HepG2 (cell line): ENCODE results near the gene BAHCC1. TPM values are rescaled to one million over a fixed set of nuclear protein-coding genes. Genes with fewer than 3 reads are reported as not detected.

Experiments used
- ATAC-seq: fragments of 200-7000 bp; cut with Tn5 transposase; 3 replicates; pipeline ENCODE4 v1.9.1; 2020; ENCODE audit warnings: mild to moderate bottlenecking, moderate library complexity
- BruUV-seq: library from RNA; stranded (reverse); fragments of 400-500 nt; replicated peaks from 2 replicates; lab custom pipeline; 2021; lab: Mats Ljungman, UMichigan
- CTCF ChIA-PET: fragments of 300-600 bp; formaldehyde crosslinking; extraction: SDS; loops from one replicate; lab custom pipeline; 2021; ENCODE audit warnings: low total read pairs, inconsistent platforms, low intra/inter-chr PET ratio; lab: Yijun Ruan, JAX
- POLR2A ChIA-PET: fragments of 350-600 bp; sonication (Branson Sonifier 250); formaldehyde crosslinking; loops from one replicate; lab custom pipeline; 2020; ENCODE audit warnings: antibody characterized with exemption, inconsistent platforms; lab: Yijun Ruan, JAX
- DNase-seq: peaks from one replicate; pipeline ENCODE4 v3.0.0-alpha.2; 2015; ENCODE audit warnings: low spot score
- FAIRE-seq: peaks from 3 replicates; lab custom pipeline; 2011; peaks lifted over from hg19 to GRCh38; lab: Jason Lieb, UNC
- H2AFZ ChIP-seq: one replicate; pipeline ENCODE4 v1.6.1; 2011; ENCODE audit warnings: low read length, inconsistent platforms
- H3K27ac ChIP-seq: fragments of 300-600 bp; 3 replicates; pipeline ENCODE4 v1.8.0; 2011; ENCODE audit warnings: mixed run types, mild to moderate bottlenecking, mixed read lengths, low read length, inconsistent platforms; ENCODE audit not compliant: insufficient read depth; ENCODE audit errors: extremely low read length
- H3K27me3 ChIP-seq, 2 experiments: fragments of 200-600 bp in 1 of 2; 2 replicates in 1 of 2; 3 replicates in 1 of 2; pipeline versions ENCODE4 v1.6.0 to v1.8.0; 2011; ENCODE audit warnings: low read length in 2 of 2, mild to moderate bottlenecking in 2 of 2, moderate library complexity in 2 of 2, inconsistent platforms in 1 of 2; ENCODE audit not compliant: insufficient read depth in 2 of 2, control insufficient read depth in 1 of 2
- H3K36me3 ChIP-seq, 2 experiments: fragments of 200-600 bp in 1 of 2; replicated peaks in 1 of 2; 2 replicates in 1 of 2; 3 replicates in 1 of 2; pipeline versions ENCODE4 v1.5.1 to v1.8.0; 2011; ENCODE audit warnings: low read length in 2 of 2, inconsistent platforms in 1 of 2; ENCODE audit not compliant: insufficient read depth in 2 of 2, control insufficient read depth in 1 of 2
- H3K4me1 ChIP-seq: 2 replicates; pipeline ENCODE4 v1.5.1; 2012; ENCODE audit warnings: low read length, inconsistent platforms; ENCODE audit not compliant: insufficient read depth
- H3K4me2 ChIP-seq: 2 replicates; pipeline ENCODE4 v1.6.0; 2011; ENCODE audit warnings: low read depth, low read length, inconsistent platforms
- H3K4me3 ChIP-seq, 3 experiments: fragments of 200-600 bp in 1 of 3; sonication (generic), shearing (Covaris generic) in 1 of 3; replicated peaks in 1 of 3; 2 replicates each; pipeline ENCODE4 v1.5.1; 2011 to 2016; ENCODE audit warnings: low read length in 3 of 3, inconsistent platforms in 2 of 3, low read depth in 2 of 3, mild to moderate bottlenecking in 2 of 3, control low read depth in 1 of 3, mixed read lengths in 1 of 3; ENCODE audit not compliant: insufficient read depth in 1 of 3
- H3K79me2 ChIP-seq: one replicate; pipeline ENCODE4 v1.6.1; 2011; ENCODE audit warnings: low read length, inconsistent platforms; ENCODE audit not compliant: insufficient read depth
- H3K9ac ChIP-seq: 2 replicates; pipeline ENCODE4 v1.6.0; 2011; ENCODE audit warnings: mild to moderate bottlenecking, low read depth, low read length, inconsistent platforms; ENCODE audit not compliant: insufficient read depth
- H3K9me3 ChIP-seq: 2 replicates; pipeline ENCODE4 v1.5.1; 2012; ENCODE audit warnings: mild to moderate bottlenecking, low read length
- H4K20me1 ChIP-seq: 2 replicates; pipeline ENCODE4 v1.6.0; 2011; ENCODE audit warnings: inconsistent platforms, mild to moderate bottlenecking, low read length, moderate library complexity; ENCODE audit not compliant: insufficient read depth
- DMAP1 ChIP-seq: IDR thresholded peaks from 2 replicates; pipeline ENCODE4 v1.6.1; 2016
- FOXP1 ChIP-seq, 2 experiments: fragments of 450-650 bp in 1 of 2; IDR thresholded peaks; 2 replicates each; pipeline ENCODE4 v1.6.1; 2017 to 2018; ENCODE audit warnings: antibody characterized with exemption in 1 of 2
- KDM2A ChIP-seq: sonication (generic); formaldehyde crosslinking; IDR thresholded peaks from 2 replicates; pipeline ENCODE4 v1.4.0; 2020; ENCODE audit warnings: low read depth, missing genetic modification reagents, borderline replicate concordance
- MTA1 ChIP-seq: sonication (generic); formaldehyde crosslinking; IDR thresholded peaks from 2 replicates; pipeline ENCODE4 v1.4.0; 2020; ENCODE audit warnings: missing genetic modification reagents, mild to moderate bottlenecking, borderline replicate concordance
- PCBP1 ChIP-seq: fragments of 200-400 bp; formaldehyde crosslinking; IDR thresholded peaks from 2 replicates; pipeline ENCODE4 v1.6.1; 2017; ENCODE audit warnings: mild to moderate bottlenecking, low read depth, low read length, borderline replicate concordance
- POLR2AphosphoS5 ChIP-seq: IDR thresholded peaks from 2 replicates; pipeline ENCODE4 v1.6.1; 2012; ENCODE audit warnings: low read depth, low read length
- RBFOX2 ChIP-seq: fragments of 200-400 bp; formaldehyde crosslinking; IDR thresholded peaks from 2 replicates; pipeline ENCODE4 v1.6.1; 2017; ENCODE audit warnings: low read depth, mild to moderate bottlenecking, low read length
- RBM22 ChIP-seq: fragments of 200-400 bp; formaldehyde crosslinking; optimal IDR thresholded peaks from 2 replicates; pipeline ENCODE3; 2017; ENCODE audit warnings: mild to moderate bottlenecking, low read length, moderate library complexity
- TAF15 ChIP-seq: fragments of 200-400 bp; formaldehyde crosslinking; IDR thresholded peaks from one replicate; pipeline ENCODE4 v1.6.1; 2018; ENCODE audit warnings: mild to moderate bottlenecking, low read depth, low read length; ENCODE audit not compliant: poor library complexity, severe bottlenecking
- ZNF746 ChIP-seq: sonication (generic); formaldehyde crosslinking; IDR thresholded peaks from 2 replicates; pipeline ENCODE4 v1.8.0; 2022; ENCODE audit warnings: mild to moderate bottlenecking, missing genetic modification reagents
- ZNF891 ChIP-seq: sonication (generic); formaldehyde crosslinking; IDR thresholded peaks from 2 replicates; pipeline ENCODE4 v1.5.0; 2020; ENCODE audit warnings: mild to moderate bottlenecking, missing genetic modification reagents
- WGBS: methylation state at CpG from one replicate; pipeline ENCODE4 v1.1.6; 2017; ENCODE audit warnings: low lambda C conversion rate; 5-methylcytosine and 5-hydroxymethylcytosine counted together
- in situ Hi-C: cut with HindIII; loops from 2 replicates; pipeline ENCODE4 v1.10.0; 2017; ENCODE audit warnings: low pct_unique_long_range_greater_than_20kb; ENCODE audit not compliant: extremely low pct_ligation_motif_present
- intact Hi-C: fragments of 100-400 bp; cut with micrococcal nuclease; formaldehyde crosslinking; loops from one replicate; pipeline ENCODE4 v1.10.0; 2022; ENCODE audit not compliant: unreplicated experiment
- polyA plus RNA-seq, 8 experiments: library from polyadenylated mRNA; depleted of rRNA in 3 of 8; stranded (reverse) in 7 of 8; unstranded in 1 of 8; fragments of >200 nt; fragmentation: Illumina TruSeq in 4 of 8; extraction: Trizol in 4 of 8; gene quantifications; 2 replicates each; pipeline versions ENCODE4 v1.2.1 to v1.2.3, GENCODE V29; 2011 to 2016; ENCODE audit warnings: low read depth in 4 of 8, missing spikeins in 1 of 8, mixed read lengths in 1 of 8; ENCODE audit not compliant: insufficient read depth in 1 of 8
- total RNA-seq, 5 experiments: library from RNA; depleted of rRNA; stranded (reverse); fragments of >200 nt; fragmentation: Illumina TruSeq; extraction: Trizol; gene quantifications; 2 replicates each; pipeline ENCODE4 v1.2.3, GENCODE V29; 2016; ENCODE audit warnings: low read depth in 1 of 5
- TF ChIP-seq, protein P1 (sequence below): sonication (generic); formaldehyde crosslinking; IDR thresholded peaks from 2 replicates; pipeline ENCODE4 v1.9.0; 2022; ENCODE audit warnings: missing genetic modification reagents, mild to moderate bottlenecking, borderline replicate concordance
- TF ChIP-seq, protein P2 (sequence below): sonication (generic); formaldehyde crosslinking; IDR thresholded peaks from 2 replicates; pipeline ENCODE4 v1.4.0; 2020; ENCODE audit warnings: missing genetic modification reagents

BAHCC1 gene
- total and polyA plus RNA-seq, 2 of the 13 experiments (the other 11 are each of a cell fraction or from before 2014, with no cell fraction given) = 1.4 to 1.7 TPM

DNA sequence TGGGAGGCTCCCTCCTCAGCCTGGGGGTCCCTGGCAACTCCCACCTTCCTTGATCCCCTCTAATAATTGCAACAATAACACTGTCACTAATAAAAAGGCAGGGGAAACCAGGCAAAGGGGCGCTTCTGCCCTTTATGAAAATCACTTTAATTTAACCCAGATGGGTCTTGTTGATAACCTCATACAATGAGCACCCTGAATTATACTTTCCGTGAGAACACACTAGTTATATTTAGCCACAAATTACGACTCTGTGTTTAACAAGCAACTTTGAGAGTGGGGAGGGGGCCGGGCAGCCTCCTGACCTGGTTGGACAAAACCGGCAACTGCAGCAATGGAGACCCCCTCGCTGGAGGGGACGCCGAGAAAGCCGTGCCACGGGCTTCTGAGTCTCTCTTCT is 5.7 kb upstream of the BAHCC1 start:
- Histone ChIP-seq H3K4me1 (peaks cover 83% of the 10 kb centered on the region), H3K4me2 (peak overlapping the region; percentile 23), H3K79me2 (peaks cover 3% of the 10 kb centered on the region), H3K36me3 (no peaks in the 10 kb centered on the region), H4K20me1 (peaks cover 11% of the 10 kb centered on the region; the same call in 1 of the 2 replicates), H3K9ac (no peak overlapping the region), H3K27me3 (peaks cover 12 to 76% of the 10 kb centered on the region in 2 experiments), H3K27ac (no peak overlapping the region), H2AFZ (no peak overlapping the region), H3K9me3 (no peaks in the 10 kb centered on the region)
- ChIA-PET POLR2A (no interaction called here), CTCF (no interaction called here)
- intact Hi-C loops (loop anchor here (5.0 kb wide), 2 partner anchors 82 to 912 kb away; partner anchors contain the start of gene NPTX1), in situ Hi-C loops (no loop called here)
- no peak for ATAC-seq
- WGBS = 50% methylated on average over 10 of the region's 10 CpGs
- no peak for TF ChIP-seq ZNF746 (CRISPR knock-in tag)
- no peak for TF ChIP-seq MTA1 (CRISPR knock-in tag)
- TF ChIP-seq FOXP1 (IDR thresholded peaks at IDR 0.05) = no peak
- TF ChIP-seq FOXP1 (CRISPR knock-in tag; IDR thresholded peaks at IDR 0.05) = no peak
- TF ChIP-seq RBM22 = peak; percentile 18
- TF ChIP-seq, all 625 proteins: peak for 1
- BruUV-seq = no TSS peak
- FAIRE-seq (no peak), DNase-seq (no peak)
- 0 out of 6 replicates have a peak overlapping the region, but pooled peaks of 1 of the 3 experiments have one; percentile 76 for H3K4me3 ChIP-seq

DNA sequence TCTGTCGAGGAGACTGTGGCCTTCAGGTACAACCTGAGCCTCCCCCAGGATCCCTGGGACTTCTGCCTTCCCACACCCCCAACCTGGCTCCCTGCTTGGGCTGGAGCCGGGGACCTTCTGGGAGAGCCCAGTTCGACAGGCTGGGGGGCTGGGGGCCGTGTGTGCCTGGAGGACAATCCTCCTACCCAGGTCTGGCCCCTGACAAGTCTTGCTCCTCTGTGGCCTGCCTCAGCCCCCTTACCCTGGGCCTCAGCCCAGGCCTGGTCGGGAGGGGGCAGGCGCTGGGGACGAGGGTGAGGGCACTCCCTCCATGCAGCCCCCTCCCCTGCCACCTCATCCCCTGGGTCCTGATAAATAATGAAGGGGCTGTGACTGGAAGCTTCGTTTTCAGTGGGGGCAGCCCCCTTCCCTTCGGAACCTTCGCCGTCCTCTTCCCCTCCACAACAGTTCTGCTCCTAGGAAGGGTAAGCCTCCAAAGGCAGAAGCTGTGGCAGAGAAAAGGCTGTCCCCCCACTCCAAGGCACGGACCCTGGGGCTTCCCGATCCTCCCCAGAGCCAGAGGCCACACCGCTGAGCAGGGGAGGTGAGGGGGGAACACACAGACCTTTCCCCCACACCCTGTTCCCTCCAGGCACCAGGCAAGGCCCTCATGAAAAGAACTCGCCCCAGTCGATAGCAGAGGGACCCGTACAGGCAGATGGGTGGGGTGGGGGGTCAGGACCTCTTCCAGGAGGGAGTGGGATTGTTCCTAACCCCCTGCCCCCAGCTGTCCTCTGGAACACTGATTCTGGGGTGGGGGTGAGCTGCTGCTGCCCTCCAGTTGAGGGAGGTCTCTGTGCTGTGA is 5.0 kb upstream of the BAHCC1 start:
- Histone ChIP-seq H3K79me2 (peaks cover 3% of the 10 kb centered on the region), H3K9ac (no peak overlapping the region), H4K20me1 (peaks cover 11% of the 10 kb centered on the region; the same call in 1 of the 2 replicates), H3K4me2 (peak overlapping the region; percentile 23), H3K4me1 (peaks cover 83% of the 10 kb centered on the region), H3K27me3 (peaks cover 12 to 70% of the 10 kb centered on the region in 2 experiments), H3K27ac (no peak overlapping the region), H3K9me3 (no peaks in the 10 kb centered on the region), H3K4me3 (no peak overlapping the region), H2AFZ (no peak overlapping the region), H3K36me3 (no peaks in the 10 kb centered on the region)
- POLR2A ChIA-PET = no interaction called here
- WGBS = 32% methylated on average over 14 of the region's 17 CpGs
- no peak for DNase-seq
- in situ Hi-C loops = no loop called here
- intact Hi-C loops = loop anchor here (10.0 kb wide), 1 partner anchor 125 kb away; the partner anchor contains the start of gene ACTG1
- CTCF ChIA-PET = no interaction called here
- no peak for ATAC-seq
- no peak for FAIRE-seq
- BruUV-seq = no TSS peak
- TF ChIP-seq POLR2AphosphoS5 (peak; percentile 5; the same call in 1 of the 2 replicates), KDM2A (CRISPR knock-in tag) (peak; percentile 78; the same call in 1 of the 2 replicates), PCBP1 (peak; percentile 74; the same call in 1 of the 2 replicates), TAF15 (peak; percentile 76), DMAP1 (no peak), ZNF891 (0 out of 2 replicates have a peak, but pooled peaks have one; percentile 47), RBFOX2 (peak; percentile 47)
- TF ChIP-seq, protein P1, sequence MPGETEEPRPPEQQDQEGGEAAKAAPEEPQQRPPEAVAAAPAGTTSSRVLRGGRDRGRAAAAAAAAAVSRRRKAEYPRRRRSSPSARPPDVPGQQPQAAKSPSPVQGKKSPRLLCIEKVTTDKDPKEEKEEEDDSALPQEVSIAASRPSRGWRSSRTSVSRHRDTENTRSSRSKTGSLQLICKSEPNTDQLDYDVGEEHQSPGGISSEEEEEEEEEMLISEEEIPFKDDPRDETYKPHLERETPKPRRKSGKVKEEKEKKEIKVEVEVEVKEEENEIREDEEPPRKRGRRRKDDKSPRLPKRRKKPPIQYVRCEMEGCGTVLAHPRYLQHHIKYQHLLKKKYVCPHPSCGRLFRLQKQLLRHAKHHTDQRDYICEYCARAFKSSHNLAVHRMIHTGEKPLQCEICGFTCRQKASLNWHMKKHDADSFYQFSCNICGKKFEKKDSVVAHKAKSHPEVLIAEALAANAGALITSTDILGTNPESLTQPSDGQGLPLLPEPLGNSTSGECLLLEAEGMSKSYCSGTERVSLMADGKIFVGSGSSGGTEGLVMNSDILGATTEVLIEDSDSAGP (CRISPR knock-in tag) = 0 out of 2 replicates have a peak, but pooled peaks have one; percentile 16
- TF ChIP-seq, protein P2, sequence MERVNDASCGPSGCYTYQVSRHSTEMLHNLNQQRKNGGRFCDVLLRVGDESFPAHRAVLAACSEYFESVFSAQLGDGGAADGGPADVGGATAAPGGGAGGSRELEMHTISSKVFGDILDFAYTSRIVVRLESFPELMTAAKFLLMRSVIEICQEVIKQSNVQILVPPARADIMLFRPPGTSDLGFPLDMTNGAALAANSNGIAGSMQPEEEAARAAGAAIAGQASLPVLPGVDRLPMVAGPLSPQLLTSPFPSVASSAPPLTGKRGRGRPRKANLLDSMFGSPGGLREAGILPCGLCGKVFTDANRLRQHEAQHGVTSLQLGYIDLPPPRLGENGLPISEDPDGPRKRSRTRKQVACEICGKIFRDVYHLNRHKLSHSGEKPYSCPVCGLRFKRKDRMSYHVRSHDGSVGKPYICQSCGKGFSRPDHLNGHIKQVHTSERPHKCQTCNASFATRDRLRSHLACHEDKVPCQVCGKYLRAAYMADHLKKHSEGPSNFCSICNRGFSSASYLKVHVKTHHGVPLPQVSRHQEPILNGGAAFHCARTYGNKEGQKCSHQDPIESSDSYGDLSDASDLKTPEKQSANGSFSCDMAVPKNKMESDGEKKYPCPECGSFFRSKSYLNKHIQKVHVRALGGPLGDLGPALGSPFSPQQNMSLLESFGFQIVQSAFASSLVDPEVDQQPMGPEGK (CRISPR knock-in tag) = peak; percentile 59
